LHCN-M2 (cell line): Measurements from ENCODE around the gene ARL13B. TPM values are rescaled to one million over a fixed set of nuclear protein-coding genes. Genes with fewer than 3 reads are reported as not detected.
"Not testable (repeated sequence)": the region's sequence is repeated elsewhere in the genome, so short reads cannot be mapped to it uniquely, and the experiment has no call there.

ENCODE experiments used
- DNase-seq: peaks from one replicate; pipeline ENCODE4 v3.0.0-alpha.2; 2012; ENCODE audit warnings: low read depth
- total RNA-seq: library from RNA; depleted of rRNA; stranded (reverse); fragments of >200 nt; gene quantifications from 2 replicates; pipeline ENCODE4 v1.2.3, GENCODE V29; 2014

The ARL13B gene
- total RNA-seq, 1 experiment from 2014 or later: 13.1 TPM

- peak; percentile 67 for DNase-seq
These were observed 14.1 kb downstream of the ARL13B start for GRCh38 chr3:93994056-93994455.

GRCh38 chr3:94001191-94001590 lies 21.2 kb downstream of the ARL13B start:
- DNase-seq: no peak

- no peak for DNase-seq
These were observed 22.0 kb downstream of the ARL13B start for GRCh38 chr3:94001827-94002495.

- peak; percentile 66 for DNase-seq
These were observed 24.5 kb downstream of the ARL13B start for GRCh38 chr3:94004301-94004910.

GRCh38 chr3:94008253-94008652 lies 28.3 kb downstream of the ARL13B start:
- no peak for DNase-seq

- DNase-seq: no peak
These were observed 29.7 kb downstream of the ARL13B start for GRCh38 chr3:94009608-94010007.

- no peak for DNase-seq
These were observed 31.3 kb downstream of the ARL13B start for GRCh38 chr3:94011233-94011711.

- DNase-seq: no peak
These were observed 32.2 kb downstream of the ARL13B start for GRCh38 chr3:94012185-94012584.

- no peak for DNase-seq
These were observed 35.1 kb downstream of the ARL13B start for GRCh38 chr3:94015025-94015424.

- DNase-seq: no peak
These were observed 39.7 kb downstream of the ARL13B start for GRCh38 chr3:94019659-94020058.

- DNase-seq: no peak
These were observed 40.3 kb downstream of the ARL13B start for GRCh38 chr3:94020293-94020692.

GRCh38 chr3:94024385-94024784 lies 44.4 kb downstream of the ARL13B start:
- DNase-seq: peak; percentile 10

- DNase-seq: no peak
These were observed 46.7 kb downstream of the ARL13B start for GRCh38 chr3:94026623-94027022.

GRCh38 chr3:94028093-94028837 lies 48.3 kb downstream of the ARL13B start, which contains the start of gene STX19:
Gene STX19, minus strand, starts transcription at chr3:94028597. Its CDS starts 13,328 bp downstream, at chr3:94015269.
- DNase-seq: no peak

GRCh38 chr3:94036909-94037507 lies 57.1 kb downstream of the ARL13B start:
- peak; percentile 63 for DNase-seq

- no peak for DNase-seq
These were observed 63.3 kb downstream of the ARL13B start for GRCh38 chr3:94043285-94043684.

- not testable (repeated sequence) for DNase-seq
These were observed 64.4 kb downstream of the ARL13B start for GRCh38 chr3:94044100-94044936.

- no peak for DNase-seq
These were observed 66.6 kb downstream of the ARL13B start for GRCh38 chr3:94046533-94046932.

- no peak for DNase-seq
These were observed 69.3 kb downstream of the ARL13B start for GRCh38 chr3:94049267-94049666.

- DNase-seq: no peak
These were observed 70.6 kb downstream of the ARL13B start for GRCh38 chr3:94050546-94050945.

- DNase-seq: no peak
These were observed 81.3 kb downstream of the ARL13B start for GRCh38 chr3:94061297-94061696.
